Measurements from ENCODE around the gene GRK4.

GRK4 gene

GRCh38 chr4:3074846-3075651 lies 111.7 kb downstream of the GRK4 start:
- peak; percentile 91 for DNase-seq

- no peak for DNase-seq
Measured at GRCh38 chr4:3075652-3075981, 112.2 kb downstream of the GRK4 start.

- DNase-seq = no peak
Measured at GRCh38 chr4:3077796-3078195, 114.4 kb downstream of the GRK4 start.

GRCh38 chr4:3079694-3080123 lies 116.3 kb downstream of the GRK4 start:
- DNase-seq = peak; percentile 53

- DNase-seq = no peak
Measured at GRCh38 chr4:3082925-3083515, 119.6 kb downstream of the GRK4 start.

GRCh38 chr4:3083732-3084131 lies 120.4 kb downstream of the GRK4 start:
- no peak for DNase-seq

- DNase-seq = no peak
Measured at GRCh38 chr4:3085948-3086670, 122.7 kb downstream of the GRK4 start.

GRCh38 chr4:3087115-3087797 lies 123.9 kb downstream of the GRK4 start:
- DNase-seq = no peak

All from inflammatory macrophage treated with lipopolysaccharide for 4 hours (primary cell).